T1000 (cell line): ENCODE data around the gene WDR7.

Source experiments
- DNase-seq: peaks from one replicate; lab custom pipeline; 2025; ENCODE audit warnings: mixed read lengths; lab: John Stamatoyannopoulos, UW

The WDR7 gene

GRCh38 chr18:56722518-56722917 is 71.4 kb downstream of the WDR7 start:
- DNase-seq: no peak

DNA sequence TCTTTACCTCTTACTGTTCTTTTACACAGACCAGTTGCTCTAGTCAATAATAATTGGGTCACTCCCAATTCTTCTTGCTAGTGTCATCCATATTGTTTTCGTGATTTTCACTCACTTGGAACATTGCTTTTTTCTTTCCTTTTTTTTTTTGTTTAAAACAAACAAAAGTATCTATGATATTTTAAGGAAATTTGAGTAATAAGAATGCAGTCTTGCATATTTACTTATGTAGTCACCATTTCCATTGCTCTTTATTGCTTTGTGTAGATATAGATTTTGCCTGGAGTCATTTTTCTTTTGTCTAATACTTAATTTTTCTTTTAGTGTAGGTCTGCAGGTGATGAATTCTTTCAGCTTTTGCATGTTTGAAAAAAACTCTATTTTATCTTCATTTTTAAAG is 71.9 kb downstream of the WDR7 start:
- DNase-seq: no peak

- no peak for DNase-seq
Measured at GRCh38 chr18:56723706-56724105, 72.5 kb downstream of the WDR7 start.

DNA sequence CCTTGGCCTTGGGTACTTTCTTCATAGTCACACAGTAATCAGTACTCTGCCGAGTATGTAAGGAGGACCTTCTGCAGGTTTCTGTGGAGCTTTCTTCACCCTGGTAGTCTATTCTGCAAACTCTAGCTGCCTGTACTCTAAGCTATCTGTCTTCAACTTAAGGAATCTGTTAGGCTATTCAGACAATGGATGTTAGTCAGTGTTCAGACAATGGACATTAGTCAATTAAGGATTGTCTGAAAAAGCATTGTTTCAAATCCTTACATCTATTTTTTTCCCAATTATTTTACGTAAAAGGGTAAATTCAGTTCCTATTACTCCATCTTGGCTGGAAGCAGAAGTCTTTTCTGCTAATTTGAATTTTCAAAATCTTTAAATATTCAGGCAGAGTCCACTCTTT is 75.7 kb downstream of the WDR7 start:
- DNase-seq: no peak

GRCh38 chr18:56727399-56727798 is 76.2 kb downstream of the WDR7 start:
- DNase-seq: no peak

DNA sequence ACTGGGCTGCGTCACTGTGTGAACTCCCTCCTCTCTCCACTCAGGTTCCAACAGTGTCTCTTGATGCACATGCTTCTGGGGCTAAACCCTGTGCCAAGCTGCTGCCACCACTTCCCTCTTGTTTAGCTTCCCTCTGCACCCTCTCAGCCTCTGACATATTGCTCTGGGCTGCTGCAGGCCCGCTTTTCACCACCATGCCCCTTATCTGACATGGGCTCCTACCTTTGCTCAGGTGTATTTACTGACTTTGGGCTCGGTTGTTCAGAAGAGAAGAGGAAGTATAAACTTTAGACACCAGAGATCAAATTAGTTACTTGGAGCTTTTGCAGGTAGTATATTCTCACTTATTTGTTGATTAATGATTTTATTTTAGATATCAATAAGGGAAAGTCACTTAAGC is 77.6 kb downstream of the WDR7 start:
- DNase-seq: no peak

DNA sequence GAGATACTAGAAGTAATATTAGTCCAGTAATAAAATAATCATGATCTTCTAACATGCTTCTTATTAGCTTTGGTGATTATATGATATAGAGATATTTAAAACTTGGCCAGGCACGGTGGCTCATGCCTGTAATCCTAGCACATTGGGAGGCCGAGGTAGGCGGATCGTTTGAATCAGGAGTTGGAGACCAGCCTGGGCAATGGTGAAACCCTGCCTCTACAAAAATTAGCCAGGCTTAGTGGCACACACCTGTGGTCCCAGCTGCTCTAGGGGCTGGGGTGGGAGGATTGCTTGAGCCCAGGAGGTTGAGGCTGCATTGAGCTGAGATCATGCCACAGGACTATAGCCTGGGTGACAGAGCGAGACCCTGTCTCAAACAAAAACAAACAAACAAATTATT is 87.0 kb downstream of the WDR7 start:
- DNase-seq: no peak

DNA sequence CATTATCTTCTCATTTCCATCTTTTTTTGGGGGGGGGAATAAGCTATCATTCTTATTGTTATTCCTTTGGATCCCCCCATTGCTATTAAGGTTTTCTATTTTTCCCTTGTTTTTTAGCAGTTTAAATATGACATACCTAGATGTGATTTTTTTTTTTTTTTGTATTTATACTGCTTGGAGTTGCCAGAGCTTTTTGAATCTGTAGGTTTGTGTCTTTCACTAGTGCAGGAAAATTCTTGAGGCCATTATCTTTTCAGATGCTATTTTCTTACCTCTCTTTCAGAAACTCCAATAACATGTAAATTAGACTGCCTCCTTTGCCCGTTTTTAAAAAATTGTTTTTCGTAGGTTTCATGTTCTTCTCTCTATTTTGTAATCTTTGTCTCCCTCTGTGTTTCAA is 88.6 kb downstream of the WDR7 start:
- no peak for DNase-seq

GRCh38 chr18:56740645-56741044 is 89.5 kb downstream of the WDR7 start:
- DNase-seq: no peak

DNA sequence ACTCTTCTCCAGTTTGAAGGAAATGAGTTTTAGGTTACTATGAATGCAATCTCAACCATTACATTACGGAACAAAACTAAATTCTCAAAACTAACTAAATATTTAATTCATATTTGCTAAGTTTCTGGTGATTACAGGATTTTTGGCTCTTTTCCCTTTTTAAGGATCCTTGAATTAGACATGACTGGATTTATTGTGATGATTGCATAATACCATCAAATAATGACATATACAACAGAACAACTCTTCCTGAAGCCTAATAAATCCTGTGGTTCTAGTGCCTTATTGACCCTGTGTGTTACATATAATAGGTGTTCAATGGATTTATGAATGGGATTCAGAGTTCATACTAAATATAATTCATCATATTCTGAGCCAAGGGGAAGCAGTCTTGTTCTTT is 90.5 kb downstream of the WDR7 start:
- no peak for DNase-seq

GRCh38 chr18:56743115-56743514 is 92.0 kb downstream of the WDR7 start:
- no peak for DNase-seq

- DNase-seq: no peak
Measured at GRCh38 chr18:56747032-56747658, 96.0 kb downstream of the WDR7 start.

DNA sequence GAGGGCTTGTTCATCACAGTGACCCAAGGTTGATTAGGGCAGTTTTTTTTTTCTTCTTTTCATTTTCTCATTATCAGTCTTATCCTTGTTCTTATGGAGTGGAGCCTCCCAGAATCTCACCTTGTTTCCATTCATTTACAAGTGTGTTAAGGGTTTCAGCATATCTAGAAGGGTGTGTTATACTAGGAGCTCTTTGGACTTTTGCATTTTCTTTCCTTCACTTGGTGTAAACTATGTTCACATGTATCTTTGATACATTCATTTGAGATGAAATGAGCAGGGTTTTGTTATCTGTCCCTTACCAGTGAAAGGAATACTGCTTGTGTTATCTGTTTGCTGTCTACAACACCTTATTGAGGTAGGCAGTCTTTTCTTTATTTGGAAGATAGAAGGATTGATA is 96.7 kb downstream of the WDR7 start:
- no peak for DNase-seq

DNA sequence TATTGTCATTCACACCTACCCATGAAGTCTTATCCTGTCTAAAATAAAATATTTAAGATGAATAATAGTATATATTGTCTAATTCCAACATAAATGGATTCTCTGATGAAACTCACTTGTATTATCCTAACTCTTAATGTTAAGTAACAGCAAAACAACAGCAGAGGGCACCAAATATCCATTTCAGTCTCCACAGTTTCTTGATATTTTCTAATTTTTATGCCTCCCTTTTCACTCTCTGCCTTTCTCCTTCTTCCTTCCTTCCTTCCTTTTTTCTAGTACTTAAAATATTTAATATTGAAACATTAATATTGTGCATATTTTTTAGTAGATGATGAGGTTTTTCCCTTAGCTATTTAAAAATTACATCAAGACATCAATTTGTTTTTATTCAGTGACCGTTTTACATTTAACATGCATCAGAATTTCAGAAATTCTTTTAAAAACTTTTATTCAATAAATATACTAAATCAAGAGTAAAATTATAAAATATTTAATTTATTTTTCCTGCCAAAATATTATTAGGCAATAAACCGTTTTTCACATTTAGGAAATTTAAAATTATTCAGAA is 97.6 kb downstream of the WDR7 start:
- DNase-seq: no peak

- DNase-seq: no peak
Measured at GRCh38 chr18:56756966-56757365, 105.8 kb downstream of the WDR7 start.

DNA sequence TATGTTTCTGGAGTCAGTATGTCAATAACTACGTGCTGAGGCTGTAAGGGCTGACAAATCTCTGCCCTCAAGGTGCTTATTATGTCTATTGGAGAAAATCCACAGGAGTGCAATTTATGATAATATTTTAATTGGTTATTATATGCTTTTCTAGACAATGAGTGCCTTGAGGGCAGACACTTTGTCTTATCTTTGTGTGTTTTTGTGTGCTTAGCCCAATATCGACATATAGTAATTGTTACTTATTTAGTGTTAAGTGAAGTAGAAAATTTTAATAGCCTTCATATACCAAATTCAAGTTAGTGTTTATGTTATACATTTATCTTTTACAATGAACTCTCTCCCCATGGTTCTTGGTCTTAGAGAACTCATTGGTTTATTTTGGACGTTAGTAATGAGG is 118.9 kb downstream of the WDR7 start:
- DNase-seq: no peak

DNA sequence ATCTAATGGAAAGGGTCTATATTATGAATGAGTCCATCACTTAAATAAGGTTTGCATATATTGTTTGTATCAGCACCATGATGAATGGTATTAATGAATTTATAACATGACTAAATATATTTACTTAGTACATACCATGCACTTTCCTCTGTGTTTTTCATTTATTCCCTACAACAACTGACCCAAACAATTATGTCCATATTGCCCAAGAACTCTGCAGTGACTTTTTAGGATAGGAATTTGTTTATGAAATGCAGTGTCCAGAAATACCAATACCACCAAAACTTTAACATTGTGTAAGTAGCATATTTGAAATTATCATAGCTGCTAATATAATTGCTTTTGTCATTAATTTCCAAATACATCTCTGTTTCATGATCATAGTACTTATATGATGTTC is 119.7 kb downstream of the WDR7 start:
- DNase-seq: no peak

DNA sequence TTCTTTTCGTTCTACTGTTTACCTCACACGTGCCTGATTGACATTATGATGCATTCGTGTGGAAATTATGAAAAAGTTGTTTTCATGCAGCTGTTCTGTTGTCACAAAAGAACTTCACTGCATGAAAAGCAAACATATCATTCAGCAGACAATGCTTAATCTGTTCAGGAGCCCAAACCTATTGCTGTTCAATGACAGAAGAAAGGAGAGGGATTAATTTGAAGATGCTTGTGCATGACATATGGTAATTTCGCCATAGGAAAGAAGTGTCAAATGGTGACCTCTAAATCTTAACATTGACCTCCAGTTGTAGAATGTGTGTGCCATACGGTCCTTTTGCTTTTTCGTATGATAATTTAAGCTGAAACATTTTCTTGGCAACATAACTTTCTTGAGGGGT is 124.5 kb downstream of the WDR7 start:
- no peak for DNase-seq

- no peak for DNase-seq
Measured at GRCh38 chr18:56787390-56787789, 136.2 kb downstream of the WDR7 start.

DNA sequence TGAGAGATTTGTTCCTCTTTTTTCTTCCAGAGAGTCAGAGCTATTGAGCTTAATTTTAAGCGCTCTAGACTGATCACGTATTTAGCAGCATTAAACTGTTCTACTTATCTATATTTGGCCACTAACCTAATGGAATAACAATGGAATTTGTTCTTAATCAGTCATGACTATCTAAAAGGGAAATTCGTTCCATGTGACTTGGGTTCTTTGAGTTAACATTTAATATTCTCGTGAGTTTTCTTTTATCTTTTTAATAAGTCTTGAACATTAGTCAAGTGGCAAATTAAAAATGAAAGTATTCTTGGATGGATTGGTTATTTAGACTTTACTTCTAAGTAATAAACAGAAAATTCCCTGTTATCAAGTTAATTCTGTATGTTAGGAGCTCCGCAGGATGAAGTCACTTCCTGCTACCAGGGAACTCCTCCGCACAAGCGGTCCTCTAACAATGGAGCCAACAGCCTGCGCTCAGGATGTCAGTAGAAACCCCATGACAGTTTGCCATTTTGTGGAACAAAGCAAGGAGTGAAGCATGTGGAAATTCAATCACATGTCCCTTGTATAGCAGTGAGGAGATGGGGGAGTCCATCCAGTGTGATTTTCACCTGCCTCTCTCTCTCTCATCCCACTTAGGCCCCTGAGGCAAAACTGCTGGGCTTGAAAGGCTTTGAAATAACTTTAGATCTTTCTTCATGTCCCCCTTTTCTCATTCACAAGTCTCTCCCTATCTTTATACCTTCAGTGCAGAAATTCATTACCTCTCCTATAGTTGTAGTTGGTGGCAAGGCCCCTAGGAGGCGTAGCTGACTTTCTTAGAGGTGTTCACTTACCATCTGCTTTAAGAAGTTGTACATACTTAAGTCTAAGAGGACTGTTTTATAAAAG is 138.1 kb downstream of the WDR7 start:
- no peak for DNase-seq

- DNase-seq: no peak
Measured at GRCh38 chr18:56789889-56790180, 138.7 kb downstream of the WDR7 start.

GRCh38 chr18:56795381-56795780 is 144.2 kb downstream of the WDR7 start:
- no peak for DNase-seq

GRCh38 chr18:56799756-56800155 is 148.6 kb downstream of the WDR7 start:
- no peak for DNase-seq

GRCh38 chr18:56803051-56803450 is 151.9 kb downstream of the WDR7 start:
- no peak for DNase-seq
